WTC11 (cell line): ENCODE data around the gene OR51D1. TPM values are rescaled to one million over a fixed set of nuclear protein-coding genes. Genes with fewer than 3 reads are reported as not detected.

ENCODE experiments used
- ATAC-seq: fragments of 200-7000 bp; cut with Tn5 transposase; 2 replicates; pipeline ENCODE4 v1.10.0; 2021; ENCODE audit warnings: mild to moderate bottlenecking, moderate library complexity
- Bru-seq: library from RNA; stranded (reverse); fragments of 400-500 nt; gene quantifications from one replicate; lab custom pipeline; 2021; lab: Mats Ljungman, UMichigan
- CTCF ChIA-PET: fragments of 300-600 bp; sonication (Branson Sonifier 250); formaldehyde crosslinking; loops from one replicate; lab custom pipeline; 2021; ENCODE audit warnings: antibody characterized with exemption; lab: Charles Lee
- POLR2A ChIA-PET: fragments of 350-600 bp; sonication (Branson Sonifier 250); formaldehyde crosslinking; loops from one replicate; lab custom pipeline; 2021; ENCODE audit warnings: antibody characterized with exemption; lab: Charles Lee
- DNase-seq: peaks from one replicate; pipeline ENCODE4 v3.0.0; 2021; ENCODE audit warnings: low spot score
- H3K27ac Mint-ChIP-seq: 2 replicates; pipeline ENCODE4 v1.8.0; 2021; ENCODE audit warnings: mixed read lengths
- H3K27me3 Mint-ChIP-seq: 2 replicates; pipeline ENCODE4 v1.8.0; 2021; ENCODE audit warnings: low read depth, mild to moderate bottlenecking, moderate library complexity, mixed read lengths
- H3K36me3 Mint-ChIP-seq: 2 replicates; pipeline ENCODE4 v1.8.0; 2021; ENCODE audit warnings: mixed read lengths
- H3K4me1 Mint-ChIP-seq: 2 replicates; pipeline ENCODE4 v1.8.0; 2022; ENCODE audit warnings: mixed read lengths
- H3K4me3 Mint-ChIP-seq: 2 replicates; pipeline ENCODE4 v1.8.0; 2021; ENCODE audit warnings: mild to moderate bottlenecking, moderate library complexity, mixed read lengths
- H3K9me3 Mint-ChIP-seq: 2 replicates; pipeline ENCODE4 v1.8.0; 2021; ENCODE audit warnings: mixed read lengths
- ATF6 ChIP-seq: sonication (generic); formaldehyde crosslinking; IDR thresholded peaks from 2 replicates; pipeline ENCODE4 v1.8.1; 2023; ENCODE audit warnings: mild to moderate bottlenecking, missing genetic modification reagents
- CREB1 ChIP-seq: sonication (generic); formaldehyde crosslinking; IDR thresholded peaks from 2 replicates; pipeline ENCODE4 v1.8.0; 2023; ENCODE audit warnings: mild to moderate bottlenecking, missing genetic modification reagents
- CTCF ChIP-seq: fragments of 200-600 bp; IDR thresholded peaks from 2 replicates; pipeline ENCODE4 v1.8.0; 2022; ENCODE audit warnings: antibody characterized with exemption
- EMX1 ChIP-seq: fragments of 250-450 bp; sonication (Bioruptor Pico); IDR thresholded peaks from 2 replicates; pipeline ENCODE4 v1.8.0; 2021; ENCODE audit warnings: mild to moderate bottlenecking
- GABPB1 ChIP-seq: sonication (generic); formaldehyde crosslinking; IDR thresholded peaks from 2 replicates; pipeline ENCODE4 v1.8.1; 2023; ENCODE audit warnings: mild to moderate bottlenecking, missing genetic modification reagents
- GTF2I ChIP-seq: fragments of 250-450 bp; sonication (Bioruptor Pico); conservative IDR thresholded peaks from 2 replicates; pipeline ENCODE4 v1.4.0; 2021; ENCODE audit warnings: mild to moderate bottlenecking
- HMGXB4 ChIP-seq: sonication (generic); formaldehyde crosslinking; IDR thresholded peaks from 2 replicates; pipeline ENCODE4 v1.8.1; 2023; ENCODE audit warnings: mild to moderate bottlenecking, moderate library complexity, missing genetic modification reagents
- IRF2 ChIP-seq: sonication (generic); formaldehyde crosslinking; IDR thresholded peaks from 2 replicates; pipeline ENCODE4 v1.8.0; 2022; ENCODE audit warnings: low read depth, missing genetic modification reagents, borderline replicate concordance
- NFATC4 ChIP-seq: fragments of 250-450 bp; sonication (Bioruptor Pico); IDR thresholded peaks from 2 replicates; pipeline ENCODE4 v1.9.0; 2021; ENCODE audit warnings: mild to moderate bottlenecking
- NR1H2 ChIP-seq: sonication (generic); formaldehyde crosslinking; IDR thresholded peaks from 2 replicates; pipeline ENCODE4 v1.9.0; 2021; ENCODE audit warnings: mild to moderate bottlenecking, moderate library complexity, missing genetic modification reagents
- NR2C2 ChIP-seq: sonication (generic); formaldehyde crosslinking; IDR thresholded peaks from 2 replicates; pipeline ENCODE4 v1.8.0; 2022; ENCODE audit warnings: mild to moderate bottlenecking, missing genetic modification reagents
- OVOL2 ChIP-seq: fragments of 250-450 bp; sonication (Bioruptor Pico); IDR thresholded peaks from 2 replicates; pipeline ENCODE4 v1.9.0; 2021; ENCODE audit warnings: mild to moderate bottlenecking, borderline replicate concordance
- RELA ChIP-seq: sonication (generic); formaldehyde crosslinking; IDR thresholded peaks from 2 replicates; pipeline ENCODE4 v1.8.1; 2022; ENCODE audit warnings: missing genetic modification reagents, mild to moderate bottlenecking, borderline replicate concordance
- SMAD3 ChIP-seq: sonication (generic); formaldehyde crosslinking; IDR thresholded peaks from 2 replicates; pipeline ENCODE4 v1.8.0; 2022; ENCODE audit warnings: missing genetic modification reagents, mild to moderate bottlenecking, borderline replicate concordance
- SMAD4 ChIP-seq: sonication (generic); formaldehyde crosslinking; IDR thresholded peaks from 2 replicates; pipeline ENCODE4 v1.8.0; 2022; ENCODE audit warnings: mild to moderate bottlenecking, missing genetic modification reagents
- TCF7 ChIP-seq: sonication (generic); formaldehyde crosslinking; IDR thresholded peaks from 2 replicates; pipeline ENCODE4 v1.8.0; 2022; ENCODE audit warnings: mild to moderate bottlenecking, low read depth, missing genetic modification reagents, moderate library complexity
- USF1 ChIP-seq: sonication (generic); formaldehyde crosslinking; IDR thresholded peaks from 2 replicates; pipeline ENCODE4 v1.8.0; 2022; ENCODE audit warnings: mild to moderate bottlenecking, missing genetic modification reagents
- ZNF512 ChIP-seq: sonication (generic); formaldehyde crosslinking; IDR thresholded peaks from 2 replicates; pipeline ENCODE4 v1.8.1; 2022; ENCODE audit warnings: missing genetic modification reagents, borderline replicate concordance
- long read RNA-seq, 3 experiments: library from RNA in 1 of 3; library from capped mRNA in 1 of 3; library from polyadenylated mRNA in 1 of 3; unstranded in 2 of 3; stranded (forward) in 1 of 3; transcript quantifications; one replicate each; pipeline ENCODE4 v2.0.0, GENCODE V29; 2021
- total RNA-seq: library from RNA; stranded (reverse); gene quantifications from 3 replicates; pipeline ENCODE4 v1.2.3, GENCODE V29; 2021
- TF ChIP-seq, protein P1 (sequence below): sonication (generic); formaldehyde crosslinking; IDR thresholded peaks from 2 replicates; pipeline ENCODE4 v1.8.1; 2022; ENCODE audit warnings: mild to moderate bottlenecking, missing genetic modification reagents, moderate library complexity, borderline replicate concordance

Gene OR51D1, protein sequence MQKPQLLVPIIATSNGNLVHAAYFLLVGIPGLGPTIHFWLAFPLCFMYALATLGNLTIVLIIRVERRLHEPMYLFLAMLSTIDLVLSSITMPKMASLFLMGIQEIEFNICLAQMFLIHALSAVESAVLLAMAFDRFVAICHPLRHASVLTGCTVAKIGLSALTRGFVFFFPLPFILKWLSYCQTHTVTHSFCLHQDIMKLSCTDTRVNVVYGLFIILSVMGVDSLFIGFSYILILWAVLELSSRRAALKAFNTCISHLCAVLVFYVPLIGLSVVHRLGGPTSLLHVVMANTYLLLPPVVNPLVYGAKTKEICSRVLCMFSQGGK
- not detected in 3 replicates for total RNA-seq
- Bru-seq, nascent RNA = not detected
- long read RNA-seq, experiment 1 = 0 reads
- long read RNA-seq, experiment 2 = 0 reads
- long read RNA-seq, experiment 3 = 0 reads

- ChIA-PET CTCF (interaction anchor here (0.6 to 2.5 kb wide), 49 partner anchors 8 to 1621 kb away, joined by 3 to 59 read pairs (median 4); partner anchors contain the start of genes MMP26, OR51E2 and TRIM68), POLR2A (no interaction called here)
- no peak within 1 kb of the TSS for H3K27ac Mint-ChIP-seq
- peak; percentile 92 for TF ChIP-seq CTCF
- TF ChIP-seq EMX1 (CRISPR knock-in tag) = no peak
- no peak for TF ChIP-seq IRF2 (CRISPR knock-in tag)
- H3K27me3 Mint-ChIP-seq = no peaks in the 10 kb centered on the region
- ATAC-seq (peak; percentile 97), DNase-seq (peak; percentile 87)
- peaks cover 9% of the 10 kb centered on the region for H3K4me1 Mint-ChIP-seq
- no peak within 1 kb of the TSS for H3K4me3 Mint-ChIP-seq
- peaks cover 9% of the 10 kb centered on the region for H3K9me3 Mint-ChIP-seq
- no peaks in the 10 kb centered on the region for H3K36me3 Mint-ChIP-seq
These were observed at the start of gene OR51D1 for GRCh38 chr11:4636962-4637661. TSS of gene OR51D1 (plus strand) at chr11:4637477. CDS start at chr11:4639791, 2,314 bp downstream.

GRCh38 chr11:4589017-4589416, 48.3 kb upstream of the OR51D1 start:
- POLR2A ChIA-PET = no interaction called here
- TF ChIP-seq ZNF512 (CRISPR knock-in tag) (no peak), TCF7 (no peak), SMAD4 (no peak), RELA (CRISPR knock-in tag) (no peak), GTF2I (CRISPR knock-in tag) (no peak), GABPB1 (CRISPR knock-in tag) (no peak), ATF6 (no peak), HMGXB4 (CRISPR knock-in tag) (no peak), OVOL2 (CRISPR knock-in tag) (no peak), NR1H2 (CRISPR knock-in tag) (no peak), NFATC4 (no peak), USF1 (CRISPR knock-in tag) (no peak), CREB1 (CRISPR knock-in tag) (no peak), NR2C2 (no peak), SMAD3 (CRISPR knock-in tag) (no peak)
- TF ChIP-seq, protein P1, sequence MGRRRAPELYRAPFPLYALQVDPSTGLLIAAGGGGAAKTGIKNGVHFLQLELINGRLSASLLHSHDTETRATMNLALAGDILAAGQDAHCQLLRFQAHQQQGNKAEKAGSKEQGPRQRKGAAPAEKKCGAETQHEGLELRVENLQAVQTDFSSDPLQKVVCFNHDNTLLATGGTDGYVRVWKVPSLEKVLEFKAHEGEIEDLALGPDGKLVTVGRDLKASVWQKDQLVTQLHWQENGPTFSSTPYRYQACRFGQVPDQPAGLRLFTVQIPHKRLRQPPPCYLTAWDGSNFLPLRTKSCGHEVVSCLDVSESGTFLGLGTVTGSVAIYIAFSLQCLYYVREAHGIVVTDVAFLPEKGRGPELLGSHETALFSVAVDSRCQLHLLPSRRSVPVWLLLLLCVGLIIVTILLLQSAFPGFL (CRISPR knock-in tag) = no peak
- Mint-ChIP-seq H3K4me3 (no peak overlapping the region), H3K27me3 (peaks cover 16% of the 10 kb centered on the region), H3K9me3 (no peaks in the 10 kb centered on the region), H3K4me1 (no peaks in the 10 kb centered on the region), H3K36me3 (no peaks in the 10 kb centered on the region), H3K27ac (no peak overlapping the region)
- DNase-seq (no peak), ATAC-seq (no peak)
- CTCF ChIA-PET = no interaction called here
